ENCODE data around the gene WDR45B. TPM values are rescaled to one million over a fixed set of nuclear protein-coding genes. Genes with fewer than 3 reads are reported as not detected.

WDR45B gene
- total RNA-seq, 1 experiment from 2014 or later, result 84.9 TPM

GRCh38 chr17:82613283-82614094 lies 34.8 kb downstream of the WDR45B start:
- Histone ChIP-seq H3K36me3 (ENCODE audit: low read depth) (no peaks in the 10 kb centered on the region), H3K4me1 (replicated peaks; ENCODE audit: insufficient read depth) (no peaks in the 10 kb centered on the region), H3K4me3 (no peak overlapping the region), H3K9me2 (ENCODE audit: insufficient read depth) (no peaks in the 10 kb centered on the region), H3K4me2 (no peak overlapping the region), H3K27me3 (ENCODE audit: insufficient read depth, low read depth) (no peaks in the 10 kb centered on the region), H3F3A (ENCODE audit: insufficient read depth, low read depth) (peaks cover 9% of the 10 kb centered on the region; the same call in 1 of the 2 replicates), H4K20me1 (ENCODE audit: insufficient read depth) (no peaks in the 10 kb centered on the region), H3K9me3 (ENCODE audit: insufficient read depth, low read depth) (no peaks in the 10 kb centered on the region), H3K79me2 (ENCODE audit: low read depth) (no peaks in the 10 kb centered on the region), H2AFZ (no peak overlapping the region), H3K27ac (no peak overlapping the region)
- ChIA-PET POLR2A (ENCODE audit: unreplicated experiment) (no interaction called here), CTCF (no interaction called here)
- intact Hi-C loops (cut with micrococcal nuclease; ENCODE audit: unreplicated experiment), result no loop called here
- BruUV-seq (replicated peaks), result no TSS peak
- TF ChIP-seq CTCF (conservative IDR thresholded peaks at IDR 0.05) (no peak), EZH2 (IDR thresholded peaks at IDR 0.05; ENCODE audit: low read depth) (no peak)
- DNase-seq, result no peak

- Histone ChIP-seq H4K20me1 (ENCODE audit: insufficient read depth) (no peaks in the 10 kb centered on the region), H3K9me3 (ENCODE audit: insufficient read depth, low read depth) (no peaks in the 10 kb centered on the region), H3K79me2 (ENCODE audit: low read depth) (no peaks in the 10 kb centered on the region), H3K4me2 (no peak overlapping the region), H3K27me3 (ENCODE audit: insufficient read depth, low read depth) (no peaks in the 10 kb centered on the region), H3K27ac (no peak overlapping the region), H3K36me3 (ENCODE audit: low read depth) (no peaks in the 10 kb centered on the region), H3K9me2 (ENCODE audit: insufficient read depth) (no peaks in the 10 kb centered on the region), H3F3A (ENCODE audit: insufficient read depth, low read depth) (peaks cover 9% of the 10 kb centered on the region; the same call in 1 of the 2 replicates), H3K4me1 (replicated peaks; ENCODE audit: insufficient read depth) (no peaks in the 10 kb centered on the region), H3K4me3 (no peak overlapping the region), H2AFZ (no peak overlapping the region)
- ChIA-PET CTCF (no interaction called here), POLR2A (ENCODE audit: unreplicated experiment) (no interaction called here)
- TF ChIP-seq CTCF (conservative IDR thresholded peaks at IDR 0.05), result no peak
- intact Hi-C loops (cut with micrococcal nuclease; ENCODE audit: unreplicated experiment), result no loop called here
- BruUV-seq (replicated peaks), result no TSS peak
- DNase-seq, result no peak
These were observed 36.8 kb downstream of the WDR45B start for GRCh38 chr17:82611140-82612058.

- Histone ChIP-seq H3K79me2 (ENCODE audit: low read depth) (no peaks in the 10 kb centered on the region), H3F3A (ENCODE audit: insufficient read depth, low read depth) (peaks cover 9% of the 10 kb centered on the region; the same call in 1 of the 2 replicates), H3K9me3 (ENCODE audit: insufficient read depth, low read depth) (no peaks in the 10 kb centered on the region), H3K4me3 (no peak overlapping the region), H3K4me2 (no peak overlapping the region), H3K4me1 (replicated peaks; ENCODE audit: insufficient read depth) (no peaks in the 10 kb centered on the region), H4K20me1 (ENCODE audit: insufficient read depth) (no peaks in the 10 kb centered on the region; the same call in 1 of the 2 replicates), H2AFZ (no peak overlapping the region), H3K27ac (no peak overlapping the region), H3K36me3 (ENCODE audit: low read depth) (no peaks in the 10 kb centered on the region), H3K27me3 (ENCODE audit: insufficient read depth, low read depth) (no peaks in the 10 kb centered on the region), H3K9me2 (ENCODE audit: insufficient read depth) (no peaks in the 10 kb centered on the region)
- intact Hi-C loops (cut with micrococcal nuclease; ENCODE audit: unreplicated experiment), result no loop called here
- TF ChIP-seq EZH2 (IDR thresholded peaks at IDR 0.05; ENCODE audit: low read depth), result no peak
- no peak for TF ChIP-seq CTCF (conservative IDR thresholded peaks at IDR 0.05)
- DNase-seq, result no peak
- ChIA-PET POLR2A (ENCODE audit: unreplicated experiment) (interaction anchor here (0.6 kb wide), 1 partner anchor 22 kb away, joined by 5 read pairs; no protein-coding TSS in a partner anchor), CTCF (no interaction called here)
- BruUV-seq (replicated peaks), result no TSS peak
These were observed 38.6 kb downstream of the WDR45B start for GRCh38 chr17:82609655-82610054.

Measured in PC-9 (cell line).